NT2/D1 (cell line): ENCODE results near the gene MFSD2A.

Experiments
- YY1 ChIP-seq: IDR thresholded peaks from 2 replicates; pipeline ENCODE4 v1.6.1; 2011; ENCODE audit not compliant: insufficient read length, insufficient read depth
- ZNF274 ChIP-seq: IDR thresholded peaks from 2 replicates; pipeline ENCODE4 v1.6.1; 2011; ENCODE audit warnings: mild to moderate bottlenecking, low read depth, low read length

DNA sequence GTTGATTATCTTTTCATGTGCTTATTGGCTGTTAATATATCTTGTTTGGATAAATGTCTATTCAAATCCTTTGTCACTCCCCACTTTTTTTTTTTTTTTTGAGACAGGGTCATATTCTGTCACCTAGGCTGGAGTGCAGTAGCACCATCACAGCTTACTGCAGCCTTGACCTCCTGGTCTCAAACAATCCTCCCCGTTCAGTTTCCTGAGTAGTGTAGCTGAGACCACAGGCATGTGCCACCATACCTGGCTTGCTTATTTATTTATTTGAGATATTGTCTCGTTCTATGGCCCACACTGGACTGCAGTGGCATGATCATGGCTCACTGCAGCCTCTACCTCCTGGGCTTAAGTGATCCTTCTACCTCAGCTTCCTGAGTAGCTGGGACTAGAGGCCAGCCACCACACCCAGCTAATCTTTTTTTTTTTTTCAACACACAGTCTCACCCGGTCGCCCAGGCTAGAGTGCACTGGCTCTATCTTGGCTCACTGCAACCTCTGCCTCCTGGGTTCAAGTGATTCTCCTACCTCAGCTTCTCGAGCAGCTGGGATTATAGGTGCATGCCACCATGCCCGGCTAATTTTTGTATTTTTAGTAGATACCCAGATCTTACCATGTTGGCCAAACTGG, 39.3 kb upstream of the MFSD2A start:
- TF ChIP-seq ZNF274 (no peak), YY1 (no peak)
